HepG2 (cell line): ENCODE results near the gene GSC. TPM values are rescaled to one million over a fixed set of nuclear protein-coding genes. Genes with fewer than 3 reads are reported as not detected.
"Not testable (repeated sequence)": the region's sequence is repeated elsewhere in the genome, so short reads cannot be mapped to it uniquely, and the experiment has no call there.

Experiments
- ATAC-seq: fragments of 200-7000 bp; cut with Tn5 transposase; 3 replicates; pipeline ENCODE4 v1.9.1; 2020; ENCODE audit warnings: mild to moderate bottlenecking, moderate library complexity
- BruUV-seq: library from RNA; stranded (reverse); fragments of 400-500 nt; replicated peaks from 2 replicates; lab custom pipeline; 2021; lab: Mats Ljungman, UMichigan
- CTCF ChIA-PET: fragments of 300-600 bp; formaldehyde crosslinking; extraction: SDS; loops from one replicate; lab custom pipeline; 2021; ENCODE audit warnings: low total read pairs, inconsistent platforms, low intra/inter-chr PET ratio; lab: Yijun Ruan, JAX
- POLR2A ChIA-PET: fragments of 350-600 bp; sonication (Branson Sonifier 250); formaldehyde crosslinking; loops from one replicate; lab custom pipeline; 2020; ENCODE audit warnings: antibody characterized with exemption, inconsistent platforms; lab: Yijun Ruan, JAX
- DNase-seq: peaks from one replicate; pipeline ENCODE4 v3.0.0-alpha.2; 2015; ENCODE audit warnings: low spot score
- FAIRE-seq: peaks from 3 replicates; lab custom pipeline; 2011; peaks lifted over from hg19 to GRCh38; lab: Jason Lieb, UNC
- H2AFZ ChIP-seq: one replicate; pipeline ENCODE4 v1.6.1; 2011; ENCODE audit warnings: low read length, inconsistent platforms
- H3K27ac ChIP-seq: fragments of 300-600 bp; 3 replicates; pipeline ENCODE4 v1.8.0; 2011; ENCODE audit warnings: mixed run types, mild to moderate bottlenecking, mixed read lengths, low read length, inconsistent platforms; ENCODE audit not compliant: insufficient read depth; ENCODE audit errors: extremely low read length
- H3K27me3 ChIP-seq, 2 experiments: fragments of 200-600 bp in 1 of 2; 2 replicates in 1 of 2; 3 replicates in 1 of 2; pipeline versions ENCODE4 v1.6.0 to v1.8.0; 2011; ENCODE audit warnings: low read length in 2 of 2, mild to moderate bottlenecking in 2 of 2, moderate library complexity in 2 of 2, inconsistent platforms in 1 of 2; ENCODE audit not compliant: insufficient read depth in 2 of 2, control insufficient read depth in 1 of 2
- H3K36me3 ChIP-seq, 2 experiments: fragments of 200-600 bp in 1 of 2; replicated peaks in 1 of 2; 2 replicates in 1 of 2; 3 replicates in 1 of 2; pipeline versions ENCODE4 v1.5.1 to v1.8.0; 2011; ENCODE audit warnings: low read length in 2 of 2, inconsistent platforms in 1 of 2; ENCODE audit not compliant: insufficient read depth in 2 of 2, control insufficient read depth in 1 of 2
- H3K4me1 ChIP-seq: 2 replicates; pipeline ENCODE4 v1.5.1; 2012; ENCODE audit warnings: low read length, inconsistent platforms; ENCODE audit not compliant: insufficient read depth
- H3K4me2 ChIP-seq: 2 replicates; pipeline ENCODE4 v1.6.0; 2011; ENCODE audit warnings: low read depth, low read length, inconsistent platforms
- H3K4me3 ChIP-seq, 3 experiments: fragments of 200-600 bp in 1 of 3; sonication (generic), shearing (Covaris generic) in 1 of 3; replicated peaks in 1 of 3; 2 replicates each; pipeline ENCODE4 v1.5.1; 2011 to 2016; ENCODE audit warnings: low read length in 3 of 3, inconsistent platforms in 2 of 3, low read depth in 2 of 3, mild to moderate bottlenecking in 2 of 3, control low read depth in 1 of 3, mixed read lengths in 1 of 3; ENCODE audit not compliant: insufficient read depth in 1 of 3
- H3K79me2 ChIP-seq: one replicate; pipeline ENCODE4 v1.6.1; 2011; ENCODE audit warnings: low read length, inconsistent platforms; ENCODE audit not compliant: insufficient read depth
- H3K9ac ChIP-seq: 2 replicates; pipeline ENCODE4 v1.6.0; 2011; ENCODE audit warnings: mild to moderate bottlenecking, low read depth, low read length, inconsistent platforms; ENCODE audit not compliant: insufficient read depth
- H3K9me3 ChIP-seq: 2 replicates; pipeline ENCODE4 v1.5.1; 2012; ENCODE audit warnings: mild to moderate bottlenecking, low read length
- H4K20me1 ChIP-seq: 2 replicates; pipeline ENCODE4 v1.6.0; 2011; ENCODE audit warnings: inconsistent platforms, mild to moderate bottlenecking, low read length, moderate library complexity; ENCODE audit not compliant: insufficient read depth
- FOXP1 ChIP-seq, 2 experiments: fragments of 450-650 bp in 1 of 2; IDR thresholded peaks; 2 replicates each; pipeline ENCODE4 v1.6.1; 2017 to 2018; ENCODE audit warnings: antibody characterized with exemption in 1 of 2
- NFRKB ChIP-seq: fragments of 450-650 bp; IDR thresholded peaks from 2 replicates; pipeline ENCODE4 v1.6.1; 2017
- SMAD1 ChIP-seq: sonication (generic); formaldehyde crosslinking; IDR thresholded peaks from 2 replicates; pipeline ENCODE4 v1.4.0; 2020; ENCODE audit warnings: missing genetic modification reagents, low read depth, mild to moderate bottlenecking, borderline replicate concordance
- ZNF121 ChIP-seq: sonication (generic); formaldehyde crosslinking; IDR thresholded peaks from 2 replicates; pipeline ENCODE4 v1.5.0; 2020; ENCODE audit warnings: mild to moderate bottlenecking, missing genetic modification reagents
- ZNF234 ChIP-seq: sonication (generic); formaldehyde crosslinking; conservative IDR thresholded peaks from 2 replicates; pipeline ENCODE4 v1.5.1; 2020; ENCODE audit warnings: mild to moderate bottlenecking, missing genetic modification reagents
- WGBS: methylation state at CpG from one replicate; pipeline ENCODE4 v1.1.6; 2017; ENCODE audit warnings: low lambda C conversion rate; 5-methylcytosine and 5-hydroxymethylcytosine counted together
- in situ Hi-C: cut with HindIII; loops from 2 replicates; pipeline ENCODE4 v1.10.0; 2017; ENCODE audit warnings: low pct_unique_long_range_greater_than_20kb; ENCODE audit not compliant: extremely low pct_ligation_motif_present
- intact Hi-C: fragments of 100-400 bp; cut with micrococcal nuclease; formaldehyde crosslinking; loops from one replicate; pipeline ENCODE4 v1.10.0; 2022; ENCODE audit not compliant: unreplicated experiment
- polyA plus RNA-seq, 8 experiments: library from polyadenylated mRNA; depleted of rRNA in 3 of 8; stranded (reverse) in 7 of 8; unstranded in 1 of 8; fragments of >200 nt; fragmentation: Illumina TruSeq in 4 of 8; extraction: Trizol in 4 of 8; gene quantifications; 2 replicates each; pipeline versions ENCODE4 v1.2.1 to v1.2.3, GENCODE V29; 2011 to 2016; ENCODE audit warnings: low read depth in 4 of 8, missing spikeins in 1 of 8, mixed read lengths in 1 of 8; ENCODE audit not compliant: insufficient read depth in 1 of 8
- total RNA-seq, 5 experiments: library from RNA; depleted of rRNA; stranded (reverse); fragments of >200 nt; fragmentation: Illumina TruSeq; extraction: Trizol; gene quantifications; 2 replicates each; pipeline ENCODE4 v1.2.3, GENCODE V29; 2016; ENCODE audit warnings: low read depth in 1 of 5

GSC gene
- total and polyA plus RNA-seq, 2 of the 13 experiments (the other 11 are each of a cell fraction or from before 2014, with no cell fraction given) = not detected

GRCh38 chr14:94738097-94738496 is 31.8 kb downstream of the GSC start:
- FAIRE-seq = no peak
- CTCF ChIA-PET = no interaction called here
- no peak overlapping the region for H3K4me2 ChIP-seq
- no peaks in the 10 kb centered on the region for H4K20me1 ChIP-seq
- no peaks in the 10 kb centered on the region for H3K9me3 ChIP-seq
- H3K79me2 ChIP-seq = no peaks in the 10 kb centered on the region
- no peak for DNase-seq
- in situ Hi-C loops = no loop called here
- no peaks in the 10 kb centered on the region; a peak in 1 of 5 replicates for H3K27me3 ChIP-seq
- H3K36me3 ChIP-seq = no peaks in the 10 kb centered on the region
- no peak overlapping the region for H3K4me3 ChIP-seq
- BruUV-seq = no TSS peak
- intact Hi-C loops = no loop called here
- WGBS = 68% methylated on average over 7 of the region's 7 CpGs
- H3K27ac ChIP-seq = no peak overlapping the region
- POLR2A ChIA-PET = no interaction called here
- TF ChIP-seq NFRKB = 0 out of 2 replicates have a peak, but pooled peaks have one; percentile 32
- 0 out of 2 replicates have a peak, but pooled peaks have one; percentile 24 for TF ChIP-seq FOXP1 (IDR thresholded peaks at IDR 0.05)
- TF ChIP-seq FOXP1 (CRISPR knock-in tag; IDR thresholded peaks at IDR 0.05) = no peak
- no peak for TF ChIP-seq ZNF121
- no peak for TF ChIP-seq SMAD1 (CRISPR knock-in tag)
- H3K9ac ChIP-seq = no peak overlapping the region
- H3K4me1 ChIP-seq = no peaks in the 10 kb centered on the region
- H2AFZ ChIP-seq = no peak overlapping the region
- ATAC-seq = no peak

DNA sequence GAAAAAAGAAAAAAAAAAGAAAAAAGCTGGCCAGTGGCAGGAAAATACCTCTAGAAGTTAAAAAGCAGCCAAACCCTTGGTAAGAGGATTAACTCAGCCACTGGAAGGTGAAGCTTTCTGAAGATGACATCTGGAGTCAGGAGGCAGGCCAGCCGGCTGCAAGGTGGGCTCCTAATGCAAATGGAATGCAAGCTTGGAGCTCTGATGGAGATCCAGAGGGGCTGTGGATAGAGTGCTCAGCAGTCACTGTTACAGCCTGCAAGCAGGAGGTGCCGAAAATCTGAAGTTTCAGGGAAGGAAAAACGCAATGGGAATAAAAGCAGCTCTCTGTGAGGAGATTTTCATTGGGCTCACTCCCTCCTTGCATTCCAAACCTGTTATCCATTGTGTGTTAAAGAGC is 41.0 kb downstream of the GSC start:
- Histone ChIP-seq H3K4me1 (no peaks in the 10 kb centered on the region), H3K9ac (no peak overlapping the region), H3K27me3 (peaks cover 0 to 9% of the 10 kb centered on the region in 2 experiments; a peak in 2 of 5 replicates), H3K4me2 (no peak overlapping the region), H3K79me2 (no peaks in the 10 kb centered on the region), H4K20me1 (no peaks in the 10 kb centered on the region), H2AFZ (no peak overlapping the region), H3K9me3 (no peaks in the 10 kb centered on the region), H3K27ac (no peak overlapping the region), H3K36me3 (no peaks in the 10 kb centered on the region), H3K4me3 (no peak overlapping the region)
- DNase-seq (no peak), ATAC-seq (no peak), FAIRE-seq (no peak)
- BruUV-seq = no TSS peak
- intact Hi-C loops (no loop called here), in situ Hi-C loops (no loop called here)
- TF ChIP-seq ZNF234 (CRISPR knock-in tag) = no peak
- ChIA-PET POLR2A (no interaction called here), CTCF (no interaction called here)
- 43% methylated on average over 2 of the region's 3 CpGs for WGBS

DNA sequence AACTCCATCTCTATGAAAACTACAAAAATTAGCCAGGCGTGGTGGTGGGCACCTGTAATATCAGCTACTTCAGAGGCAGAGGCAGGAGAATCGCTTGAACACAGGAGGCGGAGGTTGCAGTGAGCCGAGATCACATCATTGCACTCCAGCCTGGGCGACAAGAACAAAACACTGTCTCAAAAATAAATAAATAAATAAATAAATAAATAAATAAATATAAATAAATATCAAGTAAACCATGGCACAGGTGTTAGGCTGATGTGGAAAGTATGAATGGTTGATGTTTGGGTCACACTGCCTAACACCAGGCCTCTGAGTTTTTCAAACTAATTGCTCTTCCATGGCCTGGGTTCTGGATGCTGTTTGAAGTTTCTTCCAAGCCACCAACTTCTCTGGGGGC is 41.5 kb downstream of the GSC start:
- not testable (repeated sequence) for H3K36me3 ChIP-seq

DNA sequence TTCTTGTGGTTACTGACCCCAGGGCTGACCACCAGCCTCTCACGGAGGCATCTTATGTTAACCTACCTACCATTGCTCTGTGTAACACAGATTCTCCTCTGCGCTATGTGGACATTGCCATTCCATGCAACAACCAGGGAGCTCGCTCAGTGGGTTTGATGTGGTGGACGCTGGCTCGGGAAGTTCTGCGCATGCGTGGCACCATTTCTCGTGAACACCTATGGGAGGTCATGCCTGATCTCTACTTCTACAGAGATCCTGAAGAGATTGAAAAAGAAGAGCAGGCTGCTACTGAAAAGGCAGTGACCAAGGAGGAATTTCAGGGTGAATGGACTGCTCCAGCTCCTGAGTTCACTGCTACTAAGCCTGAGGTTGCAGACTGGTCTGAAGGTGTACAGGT is 43.3 kb downstream of the GSC start:
- FAIRE-seq, H4K20me1 ChIP-seq: not testable (repeated sequence)

More for the DNA sequence above, 41.5 kb downstream of the GSC start:
- H3K27me3 ChIP-seq, H3K9me3 ChIP-seq, H3K9ac ChIP-seq, H3K4me1 ChIP-seq, BruUV-seq, H4K20me1 ChIP-seq, DNase-seq, POLR2A ChIA-PET, H3K4me3 ChIP-seq, FAIRE-seq, H3K79me2 ChIP-seq, H2AFZ ChIP-seq, CTCF ChIA-PET, intact Hi-C loops, H3K4me2 ChIP-seq, ATAC-seq, in situ Hi-C loops, H3K27ac ChIP-seq: not testable (repeated sequence)
- 56% methylated on average over 5 of the region's 5 CpGs for WGBS

More for the DNA sequence above, 43.3 kb downstream of the GSC start:
- H3K36me3 ChIP-seq, H3K4me1 ChIP-seq, H3K4me3 ChIP-seq, CTCF ChIA-PET, H3K27ac ChIP-seq, H3K4me2 ChIP-seq, H3K9ac ChIP-seq, H3K79me2 ChIP-seq, ATAC-seq, in situ Hi-C loops, POLR2A ChIA-PET, H2AFZ ChIP-seq, BruUV-seq, intact Hi-C loops, DNase-seq, H3K9me3 ChIP-seq, H3K27me3 ChIP-seq: not testable (repeated sequence)
- 65% methylated on average over 6 of the region's 8 CpGs for WGBS
